ENCODE measurements around the gene EDIL3.
"Not testable (repeated sequence)": the region's sequence is repeated elsewhere in the genome, so short reads cannot be mapped to it uniquely, and the experiment has no call there.

DNA sequence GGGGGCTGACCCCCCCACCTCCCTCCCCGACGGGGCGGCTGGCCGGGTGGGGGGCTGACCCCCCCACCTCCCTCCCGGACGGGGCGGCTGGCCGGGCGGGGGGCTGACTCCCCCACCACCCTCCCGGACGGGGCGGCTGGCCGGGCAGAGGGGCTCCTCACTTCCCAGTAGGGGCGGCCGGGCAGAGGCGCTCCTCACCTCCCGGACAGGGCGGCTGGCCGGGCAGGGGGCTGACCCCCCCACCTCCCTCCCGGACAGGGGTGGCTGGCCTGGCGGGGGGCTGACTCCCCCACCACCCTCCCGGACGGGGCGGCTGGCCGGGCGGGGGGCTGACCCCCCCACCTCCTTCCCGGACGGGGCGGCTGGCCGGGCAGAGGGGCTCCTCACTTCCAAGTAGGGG lies 72.4 kb downstream of the EDIL3 start:
- not testable (repeated sequence) for TF ChIP-seq POLR2A (IDR thresholded peaks at IDR 0.05; ENCODE audit: low read depth, low read length); MXI1 (IDR thresholded peaks at IDR 0.05; ENCODE audit: low read depth, low read length); PAX8 (IDR thresholded peaks at IDR 0.05); HDGF (IDR thresholded peaks at IDR 0.05)
